Amygdala (tissue), 56 donors: ENCODE results near the gene TH.
A peak's percentile ranks its signal among the peaks of the same experiment; 100 is the strongest.

ENCODE experiments used
- DNase-seq, 56 donors: peaks; one replicate each; lab custom pipeline; 2025; lab: John Stamatoyannopoulos, UW

TH gene

GRCh38 chr11:2164861-2165555 lies 6.6 kb downstream of the TH start:
- DNase-seq, result no peak

- no peak for DNase-seq
Observed at GRCh38 chr11:2164081-2164480, 7.5 kb downstream of the TH start.

GRCh38 chr11:2163428-2163978 lies 8.1 kb downstream of the TH start:
- no peak for DNase-seq

GRCh38 chr11:2160736-2161259 lies 10.8 kb downstream of the TH start, which contains the start of gene INS:
Gene INS, minus strand, starts transcription at chr11:2161209. Its CDS starts 238 bp downstream, at chr11:2160971.
- no peak for DNase-seq

DNA sequence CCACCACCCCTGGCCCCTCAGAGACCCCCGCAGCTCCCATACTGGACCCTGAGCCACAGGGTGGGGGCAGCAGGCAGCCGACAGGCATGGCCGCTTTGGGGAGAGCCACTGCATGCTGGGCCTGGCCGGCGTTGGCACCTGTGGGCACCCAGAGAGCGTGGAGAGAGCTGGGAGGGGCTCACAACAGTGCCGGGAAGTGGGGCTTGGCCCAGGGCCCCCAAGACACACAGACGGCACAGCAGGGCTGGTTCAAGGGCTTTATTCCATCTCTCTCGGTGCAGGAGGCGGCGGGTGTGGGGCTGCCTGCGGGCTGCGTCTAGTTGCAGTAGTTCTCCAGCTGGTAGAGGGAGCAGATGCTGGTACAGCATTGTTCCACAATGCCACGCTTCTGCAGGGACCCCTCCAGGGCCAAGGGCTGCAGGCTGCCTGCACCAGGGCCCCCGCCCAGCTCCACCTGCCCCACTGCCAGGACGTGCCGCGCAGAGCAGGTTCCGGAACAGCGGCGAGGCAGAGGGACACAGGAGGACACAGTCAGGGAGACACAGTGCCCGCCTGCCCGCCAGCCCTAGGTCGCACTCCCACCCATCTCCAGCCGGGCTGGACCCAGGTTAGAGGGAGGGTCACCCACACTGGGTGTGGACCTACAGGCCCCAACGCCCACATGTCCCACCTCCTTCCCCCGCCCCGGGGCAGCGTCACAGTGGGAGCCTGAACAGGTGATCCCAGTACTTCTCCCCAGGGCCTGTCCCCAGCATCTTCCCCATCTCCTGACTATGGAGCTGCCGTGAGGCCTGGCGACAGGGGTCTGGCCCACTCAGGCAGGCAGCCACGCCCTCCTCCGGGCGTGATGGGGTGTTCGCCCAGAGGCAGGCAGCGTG lies 11.8 kb downstream of the TH start:
- DNase-seq, result no peak

DNA sequence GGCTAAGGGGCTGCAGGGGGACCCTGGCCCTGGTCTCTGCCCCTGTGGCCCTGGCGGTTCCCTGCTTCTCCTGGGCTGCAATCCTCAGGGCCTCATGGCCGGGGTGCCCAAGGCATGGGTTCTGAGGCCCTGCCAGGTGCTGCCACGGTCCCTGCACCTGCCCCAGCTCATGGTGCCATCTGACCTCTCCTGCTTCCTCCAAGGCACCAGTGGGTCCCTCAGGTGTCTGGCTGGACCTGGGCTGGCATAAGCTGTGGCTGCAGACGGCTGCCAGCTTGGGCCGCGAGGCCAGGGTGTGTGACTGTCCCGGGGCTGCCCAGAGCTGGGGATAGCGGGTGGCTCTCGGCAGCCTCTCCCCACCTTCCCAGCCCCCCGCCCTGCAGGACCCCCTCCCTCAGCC lies 12.6 kb downstream of the TH start:
- DNase-seq, result no peak

DNA sequence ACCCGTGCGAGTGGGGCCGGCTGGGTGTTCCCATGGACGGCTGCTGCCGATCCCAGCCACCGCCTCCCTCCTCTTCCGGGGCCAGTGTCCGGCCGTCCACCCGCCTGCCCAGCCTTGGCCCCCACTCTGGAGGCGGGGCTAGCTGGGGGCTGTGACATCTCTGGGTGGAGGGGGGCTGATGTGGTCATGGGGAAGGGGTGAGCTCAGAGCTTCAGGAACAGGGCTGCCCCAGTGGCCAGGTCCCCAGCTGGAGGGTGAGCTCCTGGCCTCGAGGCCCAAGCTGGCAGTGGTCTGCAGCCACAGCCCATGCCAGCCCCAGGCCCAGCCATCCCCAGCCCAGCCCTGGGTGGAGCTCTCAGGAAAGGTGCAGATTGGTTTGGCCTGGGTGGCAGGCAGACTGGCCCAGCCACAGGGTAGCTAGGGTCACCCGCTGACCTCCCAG lies 13.3 kb downstream of the TH start:
- no peak for DNase-seq

DNA sequence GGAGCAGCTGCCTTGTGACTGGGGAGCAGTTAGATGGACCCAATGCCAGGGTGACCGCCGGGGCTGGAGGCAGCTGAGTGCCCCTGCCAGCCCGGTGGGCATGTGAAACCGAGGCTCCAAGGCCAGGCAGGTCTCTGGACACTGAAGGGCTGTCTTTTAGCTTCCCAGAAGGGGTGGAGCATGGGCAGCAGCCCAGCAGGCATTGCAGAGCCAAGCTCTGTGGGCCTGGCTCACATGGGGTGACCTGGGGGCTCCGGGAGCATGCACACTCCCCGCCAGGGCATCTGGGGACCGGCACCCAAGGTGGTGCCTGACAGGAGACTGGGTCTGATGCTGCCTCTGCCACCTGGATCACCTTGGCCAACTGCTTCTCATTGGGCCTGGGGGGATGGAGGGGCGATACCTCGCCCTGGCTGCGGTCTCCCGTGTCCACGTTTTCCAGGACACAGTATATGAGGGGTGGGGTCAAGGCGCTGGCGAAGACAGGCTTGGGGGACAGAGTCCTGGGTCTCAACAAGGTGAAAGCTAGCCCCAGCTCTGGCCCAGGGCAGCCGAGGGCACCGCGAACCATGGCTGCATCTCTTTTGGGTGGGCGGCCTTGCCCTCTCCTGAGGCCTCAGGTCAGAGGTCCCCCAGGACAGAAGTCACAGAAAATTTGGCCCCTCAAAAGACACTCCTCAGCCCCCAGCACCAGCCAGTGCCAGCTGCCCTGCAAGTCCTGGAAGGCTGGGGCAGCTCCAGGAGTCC lies 14.1 kb downstream of the TH start:
- peak in 2 of 56 donors; percentile 12 to 20 for DNase-seq

GRCh38 chr11:2156416-2157182 lies 15.0 kb downstream of the TH start:
- peak in 37 of 56 donors; percentile 7 to 70 (median 32) for DNase-seq

DNA sequence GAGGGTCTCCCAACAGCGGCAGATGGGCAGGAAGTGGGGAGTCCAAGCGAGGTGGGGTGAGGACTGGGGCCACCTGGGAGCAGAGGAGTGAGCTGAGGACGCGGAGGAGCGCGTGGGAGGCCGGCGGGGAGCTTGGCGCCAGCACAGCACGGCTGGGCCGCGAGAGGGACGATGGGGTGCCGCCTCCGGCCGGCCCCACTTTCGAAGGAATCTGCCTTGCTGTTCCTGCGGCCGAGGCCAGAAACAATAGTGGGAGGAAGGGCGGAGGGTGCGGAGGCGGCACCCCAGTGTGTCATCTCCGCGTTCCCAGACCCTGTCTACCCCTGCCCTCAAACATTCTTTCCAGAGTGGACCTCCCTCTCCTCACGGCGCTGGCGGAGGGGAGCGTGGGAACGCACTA lies 16.1 kb downstream of the TH start:
- DNase-seq, result peak in 1 of 56 donors; percentile 16

- no peak for DNase-seq
Observed at GRCh38 chr11:2154889-2155288, 16.7 kb downstream of the TH start.

DNA sequence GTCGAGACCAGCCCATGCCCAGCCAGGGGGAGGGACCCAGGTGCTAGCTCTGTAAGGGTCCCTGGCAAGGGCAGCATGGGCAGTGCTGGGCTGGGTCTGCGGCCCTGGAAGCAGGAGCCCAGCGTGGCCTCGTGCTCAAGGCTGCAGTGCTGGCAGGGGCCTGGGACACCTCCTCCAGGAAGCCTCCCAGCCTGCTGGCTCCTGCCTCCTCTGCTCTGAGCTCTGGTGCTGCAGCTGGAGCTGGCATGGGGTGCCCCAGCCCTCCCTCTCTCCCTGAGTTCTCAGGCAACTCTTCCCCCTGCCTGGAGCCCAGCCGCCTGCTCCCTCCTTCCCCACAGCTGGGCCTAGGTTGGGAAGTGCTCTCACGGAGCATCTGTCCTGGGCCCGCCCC lies 17.4 kb downstream of the TH start:
- DNase-seq, result no peak

DNA sequence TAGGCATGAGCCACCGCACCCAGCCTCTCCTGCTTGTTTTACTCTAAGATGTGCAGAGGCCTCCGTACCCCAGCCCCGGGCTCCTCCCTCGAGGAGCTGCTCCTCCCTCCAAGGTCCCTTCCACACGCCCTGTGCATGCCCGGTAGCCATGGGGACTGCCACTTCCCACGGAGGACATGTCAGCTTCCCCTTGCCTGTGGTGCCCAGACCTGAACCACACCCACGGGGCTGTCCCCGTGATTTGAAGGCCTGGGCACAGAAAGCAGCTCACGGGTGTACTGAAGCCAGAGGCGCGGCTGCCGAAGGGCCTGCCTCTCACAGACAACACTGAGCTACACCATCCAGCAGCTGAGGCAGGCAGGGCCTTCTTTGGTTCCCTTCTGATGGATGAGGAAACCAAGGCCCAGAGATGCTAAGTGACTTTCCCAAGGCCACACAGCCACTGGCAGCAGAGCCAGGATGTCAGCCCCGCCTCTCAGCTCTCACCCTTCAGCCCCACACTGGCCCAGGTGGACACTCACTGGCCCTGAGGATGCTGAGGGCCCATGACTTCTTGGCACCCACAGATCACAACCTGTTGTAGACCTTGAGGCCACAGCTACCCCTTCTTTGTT lies 17.9 kb downstream of the TH start:
- no peak for DNase-seq

DNA sequence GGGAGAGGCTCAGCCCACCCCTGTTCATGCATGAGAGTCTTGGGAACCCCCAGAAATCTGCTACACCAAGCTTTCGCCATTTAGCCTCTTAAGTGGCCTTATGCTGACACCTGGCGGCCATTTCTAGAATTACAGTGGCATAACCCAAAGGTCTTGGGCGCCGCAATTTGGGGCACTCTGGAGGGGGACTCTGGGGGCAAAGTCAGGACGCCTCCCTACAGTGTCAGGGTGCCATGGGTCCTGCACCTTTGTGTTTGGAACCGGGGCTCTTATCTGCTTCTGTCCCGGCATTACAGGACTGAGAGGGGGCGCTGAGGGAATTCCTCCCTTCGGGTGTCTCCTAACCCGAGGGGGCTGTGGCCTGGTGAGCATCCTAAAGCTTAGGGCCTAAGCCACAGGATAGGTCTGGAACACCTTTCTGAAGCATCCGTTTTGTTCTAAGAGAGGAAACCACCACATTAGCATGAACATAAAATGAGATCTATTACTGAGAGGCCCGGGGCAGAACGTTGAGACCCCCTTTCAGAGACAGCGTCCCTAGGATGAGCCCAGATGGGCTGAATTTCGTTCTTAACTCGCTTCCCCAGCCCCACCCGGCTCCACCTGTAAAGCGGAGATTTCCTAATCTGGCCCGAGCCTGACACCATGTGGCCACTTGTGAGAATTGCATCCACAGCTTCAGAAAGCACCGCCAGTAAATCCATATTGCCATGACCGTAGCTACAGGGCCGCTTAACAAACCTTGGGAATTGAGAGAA lies 19.9 kb downstream of the TH start:
- DNase-seq, result peak in 45 of 56 donors; percentile 11 to 85 (median 47)

DNA sequence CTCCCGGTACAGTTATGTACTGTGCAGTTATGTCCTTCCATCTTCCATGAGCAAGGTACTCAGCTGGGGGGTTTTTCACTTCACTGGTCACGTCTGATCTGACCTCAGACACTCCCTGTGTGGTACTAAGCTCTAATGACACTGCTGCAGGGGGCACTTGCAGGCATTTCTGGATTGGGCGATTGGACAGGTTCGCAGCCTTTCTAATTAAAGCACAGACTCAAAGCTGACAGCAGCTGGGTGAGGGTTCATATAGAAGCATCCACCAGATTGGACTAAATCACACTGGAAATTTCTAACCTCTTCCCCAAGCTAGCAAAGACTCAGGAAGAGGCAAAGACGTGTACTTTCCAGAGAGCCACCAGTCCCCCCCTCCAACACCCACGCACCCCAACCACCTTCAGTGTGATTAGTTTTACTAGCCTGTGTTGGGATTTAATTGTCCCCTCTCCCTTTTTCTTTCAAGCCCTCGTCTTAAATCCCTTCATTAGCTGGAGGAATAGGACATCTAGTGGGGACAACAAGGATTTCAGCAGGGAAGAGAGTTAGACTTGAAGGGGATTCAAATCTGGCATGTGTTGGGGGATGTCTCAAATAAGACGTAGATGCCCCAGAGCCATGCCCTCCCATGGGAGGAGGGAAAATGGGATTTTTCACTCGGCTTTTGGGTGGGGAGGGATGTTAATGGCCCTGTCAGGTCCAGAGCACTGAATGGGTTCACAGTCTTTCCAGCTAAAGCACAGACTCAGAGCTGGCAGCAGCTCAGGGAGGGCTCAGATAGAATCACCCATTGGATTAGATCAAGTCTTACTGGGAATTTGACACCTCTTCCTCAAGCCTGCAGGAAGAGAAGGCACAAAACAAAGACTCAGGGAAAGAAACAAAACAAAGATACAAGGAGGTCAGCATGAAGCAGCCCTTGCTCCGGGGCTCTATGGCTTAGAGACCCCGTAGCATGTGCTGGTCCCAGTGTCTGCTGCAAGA lies 21.5 kb downstream of the TH start:
- no peak for DNase-seq

DNA sequence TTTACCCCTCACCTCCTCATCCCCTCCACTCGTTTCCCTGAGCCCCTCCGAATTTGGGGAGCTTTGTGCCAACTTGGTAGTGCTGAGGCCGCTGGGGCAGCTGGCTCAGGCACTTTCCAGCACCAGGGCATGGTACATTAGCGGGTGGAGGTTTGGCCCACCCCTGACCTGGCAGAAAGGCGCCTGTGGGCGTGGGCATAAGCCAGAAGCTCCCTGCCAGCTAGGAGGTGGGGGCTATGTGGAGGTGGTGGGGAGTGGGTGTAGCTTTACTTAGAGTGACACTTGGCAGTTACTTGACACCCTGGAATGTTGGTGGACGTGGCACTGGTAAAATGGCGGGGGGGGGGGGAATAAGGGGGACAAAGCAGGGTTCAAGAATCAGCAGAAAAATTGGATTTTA lies 22.2 kb downstream of the TH start:
- DNase-seq, result no peak

GRCh38 chr11:2148595-2148994 lies 23.0 kb downstream of the TH start:
- DNase-seq, result no peak
